Activated T-cell treated with anti-CD3 and anti-CD28 coated beads for 4 hours (primary cell): ENCODE data around the gene TCHP.
A peak's percentile ranks its signal among the peaks of the same experiment; 100 is the strongest.
"Not testable (repeated sequence)": the region's sequence is repeated elsewhere in the genome, so short reads cannot be mapped to it uniquely, and the experiment has no call there.

Experiments
- DNase-seq: peaks from one replicate; pipeline ENCODE4 v3.0.0-alpha.2; 2020

The TCHP gene

DNA sequence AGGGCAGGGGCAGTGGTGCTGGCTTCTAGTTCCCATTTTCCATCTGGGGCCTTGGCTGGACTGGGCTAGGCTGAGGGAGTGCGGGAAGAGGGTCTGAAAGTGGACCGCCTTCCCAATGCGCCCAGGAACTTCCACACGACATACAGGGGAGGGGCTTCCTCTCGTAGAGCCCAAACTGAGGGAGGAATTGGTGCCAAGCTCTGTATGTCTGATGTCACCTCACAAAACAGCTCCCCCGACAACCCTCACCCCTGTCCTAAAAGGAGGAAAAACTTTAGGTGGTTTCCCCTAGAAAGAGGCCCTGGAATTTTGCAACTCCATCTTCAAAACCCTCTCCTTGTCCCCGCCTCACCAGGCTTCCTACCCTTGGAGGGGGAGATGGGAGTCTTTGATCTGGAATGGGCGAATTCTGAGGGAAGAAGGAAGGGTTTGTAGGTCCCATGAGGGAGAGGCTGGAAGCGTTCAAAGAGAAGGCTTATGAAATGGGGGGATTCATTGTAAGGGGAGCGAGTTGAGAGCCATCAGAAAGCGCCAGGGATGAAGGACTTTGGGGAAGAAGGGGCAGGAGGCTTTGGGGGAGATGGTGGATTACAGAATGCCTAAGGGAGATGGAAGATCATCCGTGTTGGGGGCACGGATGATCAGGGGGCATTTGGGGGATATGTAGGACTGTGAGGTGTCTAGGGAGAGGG, 20.6 kb upstream of the TCHP start:
- DNase-seq: no peak

DNA sequence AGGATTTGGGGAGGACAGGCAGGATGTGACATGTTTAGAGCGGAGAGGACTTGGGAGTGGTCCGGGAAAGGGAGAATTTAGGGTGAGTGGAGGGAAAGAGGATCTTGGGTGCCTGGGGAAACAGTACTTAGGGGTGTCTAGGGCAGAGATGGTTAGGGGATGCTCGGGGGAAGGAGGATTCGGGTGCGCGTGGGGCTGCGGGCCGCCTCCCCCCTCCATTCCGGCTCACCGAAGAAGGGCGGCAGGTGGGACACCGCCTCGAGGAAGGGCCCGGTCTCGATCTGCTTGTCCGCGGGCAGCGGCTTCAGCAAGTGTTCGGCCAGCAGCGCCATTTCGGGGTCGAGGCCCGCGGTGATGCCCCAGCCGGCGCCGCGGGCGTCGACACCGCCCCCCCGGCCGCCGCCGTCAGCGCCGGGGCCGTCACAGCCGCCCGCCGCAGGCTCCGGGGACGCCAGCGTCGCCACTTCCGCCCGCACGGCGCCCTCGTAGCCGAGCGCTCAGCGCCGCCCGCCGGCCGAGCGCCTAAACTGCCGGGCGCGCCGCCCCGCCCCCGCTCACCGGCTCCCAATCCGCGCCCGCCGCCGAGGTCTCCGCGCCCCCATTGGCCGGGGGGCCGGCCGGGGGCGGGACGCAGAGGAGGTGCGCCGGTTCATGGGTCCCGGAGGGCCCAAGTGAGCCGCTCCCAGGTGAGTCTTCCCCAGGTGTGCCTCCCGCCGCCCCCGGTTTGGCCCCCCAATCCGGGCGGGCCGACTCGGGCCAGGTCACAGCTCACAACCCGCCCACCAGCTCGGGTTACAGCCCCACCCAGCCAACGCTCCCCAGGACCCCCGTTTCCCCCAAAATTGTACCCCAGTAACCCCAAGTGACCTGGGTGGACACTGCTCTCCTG, 19.8 kb upstream of the TCHP start, which contains the start of gene GLTP:
Gene GLTP (minus strand): TSS at position 499 of the 889 bp plus-strand sequence. CDS start 167 bp downstream, at position 332.
- peak; percentile 84 for DNase-seq

DNA sequence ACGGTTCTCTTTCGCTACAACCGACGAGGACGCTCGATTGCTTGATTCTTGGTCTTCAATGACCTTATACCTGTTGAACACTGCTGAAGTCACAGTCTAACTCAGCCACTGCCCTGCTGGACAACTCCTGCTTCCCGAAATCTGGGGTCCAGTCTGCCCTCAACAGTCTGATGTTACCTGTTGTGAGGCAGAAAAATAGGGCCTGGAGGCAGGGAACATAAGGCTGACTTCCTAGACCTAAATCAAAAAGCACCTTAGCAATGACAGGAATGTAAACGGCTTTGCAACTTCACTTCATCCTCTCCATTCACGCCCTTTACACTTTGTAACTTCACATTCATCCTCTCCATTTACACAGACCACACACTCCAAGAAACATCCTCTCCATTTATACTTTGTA, 19.1 kb upstream of the TCHP start:
- DNase-seq: no peak

DNA sequence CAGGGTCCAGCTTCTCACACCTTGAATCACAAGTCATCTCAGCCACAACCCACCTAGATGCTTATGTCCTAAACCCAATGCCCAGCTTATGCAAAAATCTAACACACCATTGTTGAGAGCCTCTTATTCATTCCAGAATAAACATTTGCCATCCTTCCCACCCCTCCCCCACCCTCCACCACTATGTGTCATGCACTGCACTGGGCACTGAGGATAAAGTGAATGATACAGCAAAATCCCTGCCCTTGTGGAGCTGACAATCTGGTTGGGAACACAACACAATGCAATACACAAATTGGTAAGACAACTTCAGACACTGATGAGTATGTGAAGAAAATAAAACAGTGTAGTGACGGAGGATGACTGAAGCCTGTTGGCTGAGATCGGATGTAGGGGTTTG, 18.3 kb upstream of the TCHP start:
- no peak for DNase-seq

DNA sequence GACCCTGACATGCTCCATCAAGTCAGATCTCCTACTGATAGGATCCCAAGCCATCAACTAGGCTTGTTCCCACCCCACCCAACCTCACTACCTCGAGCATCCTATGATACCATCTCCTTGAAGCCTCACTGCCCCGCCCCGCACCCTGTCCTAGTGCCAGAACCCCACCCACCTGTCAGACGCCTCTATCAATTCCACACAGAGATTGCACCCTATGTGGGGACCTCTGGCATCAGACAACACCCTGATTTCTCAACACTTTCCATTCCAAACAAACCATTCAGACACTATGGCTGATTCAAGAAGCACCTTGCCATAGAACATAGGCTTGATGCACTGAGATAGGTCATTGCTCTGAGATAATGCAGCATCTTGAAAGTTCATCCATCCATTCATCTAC, 16.6 kb upstream of the TCHP start:
- DNase-seq: no peak

DNA sequence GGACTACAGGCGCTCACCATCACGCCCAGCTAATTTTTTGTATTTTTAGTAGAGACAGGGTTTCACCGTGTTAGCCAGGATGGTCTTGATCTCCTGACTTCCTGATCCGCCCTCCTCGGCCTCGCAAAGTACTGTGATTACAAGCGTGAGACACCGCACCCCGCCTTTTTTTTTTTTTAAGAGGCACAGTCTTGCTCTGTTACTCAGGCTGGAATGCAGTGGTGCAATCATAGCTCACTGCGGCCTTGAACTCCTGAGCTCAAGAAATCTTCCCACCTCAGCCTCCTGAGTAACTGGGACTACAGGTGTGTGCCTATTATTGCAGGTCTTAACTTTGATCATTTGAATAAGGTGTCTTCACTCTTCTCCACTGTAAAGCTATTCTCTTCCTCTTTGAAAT, 14.5 kb upstream of the TCHP start:
- DNase-seq: no peak

DNA sequence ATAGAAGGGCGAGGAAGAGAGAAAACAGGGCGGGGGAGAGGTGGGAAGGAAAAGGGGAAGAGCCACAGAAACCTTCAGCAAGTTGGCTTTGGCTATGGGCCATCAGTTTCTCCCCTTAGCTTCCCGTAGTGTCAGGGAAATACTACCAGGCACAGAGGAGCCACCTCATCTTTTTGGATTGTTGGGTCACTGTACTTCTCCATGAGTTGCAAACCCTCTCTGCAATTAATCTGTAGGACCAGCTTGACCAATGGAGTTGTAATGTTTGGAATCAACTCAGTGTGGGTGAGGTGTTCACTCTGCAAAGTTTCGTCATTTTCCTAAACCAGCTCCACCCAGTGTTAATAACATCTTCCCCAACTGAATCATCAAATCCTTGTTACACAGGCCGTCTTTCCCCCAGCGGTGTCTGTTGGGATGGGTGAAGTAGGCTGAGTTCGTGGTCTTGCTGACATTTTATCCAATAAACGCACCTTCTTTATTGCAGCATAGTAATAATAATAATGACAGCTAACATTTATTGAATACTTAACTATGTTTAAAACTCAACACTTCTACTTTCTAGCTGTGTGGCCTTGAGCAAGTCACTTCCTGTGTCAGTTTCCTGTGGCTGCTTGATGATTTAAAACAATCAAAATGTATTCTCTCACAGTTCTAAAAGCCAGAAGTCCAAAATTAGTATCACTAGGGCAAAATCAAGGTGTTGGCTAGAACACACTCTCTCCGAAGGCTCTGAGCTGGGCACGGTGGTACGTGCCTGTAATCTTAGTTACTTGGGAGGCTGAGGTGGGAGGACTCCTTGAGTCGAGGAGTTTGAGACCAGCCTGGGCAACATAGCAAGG, 11.7 kb upstream of the TCHP start:
- DNase-seq: no peak

DNA sequence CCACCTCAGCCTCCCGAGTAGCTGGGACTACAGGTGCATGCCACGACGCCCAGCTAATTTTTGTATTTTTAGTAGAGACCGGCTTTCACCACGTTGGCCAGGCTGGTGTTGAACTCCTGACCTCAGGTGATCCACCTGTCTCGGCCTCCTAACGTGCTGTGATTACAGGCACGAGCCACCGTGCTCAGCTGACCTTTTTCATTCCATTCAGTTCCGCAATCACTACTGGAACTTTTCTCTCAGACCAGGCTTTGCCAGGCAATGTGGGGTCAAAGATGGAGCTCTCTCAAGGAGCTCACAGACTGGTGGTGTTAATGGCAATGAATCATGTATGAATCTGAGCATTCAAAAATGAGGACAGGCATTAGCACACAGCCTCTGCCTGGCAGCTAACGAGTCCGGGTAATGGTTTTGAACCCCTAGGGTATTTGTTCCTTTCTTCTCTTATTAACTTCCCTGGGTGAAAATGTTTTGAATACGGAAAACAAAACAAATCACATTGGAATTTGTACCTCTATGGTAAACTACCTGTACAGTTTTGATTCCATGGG, 9.4 kb upstream of the TCHP start:
- DNase-seq: no peak

DNA sequence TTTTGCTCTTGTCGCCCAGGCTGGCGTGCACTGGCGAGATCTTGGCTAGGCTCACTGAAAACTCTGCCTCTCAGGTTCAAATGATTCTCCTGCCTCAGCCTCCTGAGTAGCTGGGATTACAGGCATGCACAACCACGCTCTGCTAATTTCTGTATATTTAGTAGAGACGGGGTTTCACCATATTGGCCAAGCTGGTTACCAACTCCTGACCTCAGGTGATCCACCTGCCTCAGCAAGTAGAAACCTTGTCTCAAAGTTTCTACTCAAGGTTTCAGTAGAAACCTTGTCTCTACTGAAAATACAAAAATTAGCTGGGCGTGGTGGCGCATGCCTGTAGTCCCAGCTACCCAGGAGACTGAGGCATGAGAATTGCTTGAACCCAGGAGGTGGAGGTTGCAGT, 8.3 kb upstream of the TCHP start:
- DNase-seq: not testable (repeated sequence)

DNA sequence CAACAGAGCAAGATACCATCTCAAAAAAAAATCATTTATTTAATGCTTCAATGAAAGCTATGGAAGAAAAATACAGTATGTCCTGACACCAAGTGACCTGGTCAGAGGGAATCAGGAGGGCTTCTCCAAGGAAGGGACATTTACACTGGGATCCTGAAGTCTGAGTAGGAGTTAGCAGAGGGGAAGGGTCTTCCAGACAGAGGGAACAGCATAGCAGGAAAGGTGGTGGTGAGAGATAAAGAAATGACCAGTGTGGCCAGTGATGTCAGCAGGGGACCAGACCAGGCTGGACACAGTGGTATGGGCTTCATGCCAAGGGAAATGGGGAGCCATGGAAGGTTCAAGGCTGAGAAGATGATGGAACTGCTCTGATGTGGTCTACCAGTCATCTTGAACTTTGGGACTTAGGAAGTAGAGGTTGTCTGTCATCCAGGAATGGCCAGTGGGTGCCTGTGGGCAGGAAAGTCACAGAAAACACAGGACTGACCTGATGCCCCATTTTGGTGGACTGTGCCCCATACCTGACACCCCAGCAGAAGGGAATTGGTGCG, 7.8 kb upstream of the TCHP start:
- no peak for DNase-seq

DNA sequence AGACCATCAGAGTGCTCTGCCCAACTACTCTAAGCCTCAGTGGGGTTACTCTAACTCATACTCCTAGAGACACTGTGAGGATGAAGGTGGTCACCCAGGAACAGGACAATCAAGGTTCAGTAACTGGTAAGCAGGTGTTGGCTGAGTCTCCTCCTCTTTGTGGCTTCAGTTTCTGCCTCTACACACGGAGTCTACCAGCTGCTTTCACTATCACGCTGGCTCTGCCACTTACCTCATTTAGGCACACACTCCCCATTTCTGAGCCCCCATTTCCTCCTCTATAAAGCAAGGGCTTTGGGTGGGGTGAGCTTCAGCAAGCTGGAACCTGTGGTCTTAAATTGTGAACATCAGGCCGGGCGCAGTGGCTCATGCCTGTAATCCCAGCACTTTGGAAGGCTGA, 7.3 kb upstream of the TCHP start:
- no peak for DNase-seq

DNA sequence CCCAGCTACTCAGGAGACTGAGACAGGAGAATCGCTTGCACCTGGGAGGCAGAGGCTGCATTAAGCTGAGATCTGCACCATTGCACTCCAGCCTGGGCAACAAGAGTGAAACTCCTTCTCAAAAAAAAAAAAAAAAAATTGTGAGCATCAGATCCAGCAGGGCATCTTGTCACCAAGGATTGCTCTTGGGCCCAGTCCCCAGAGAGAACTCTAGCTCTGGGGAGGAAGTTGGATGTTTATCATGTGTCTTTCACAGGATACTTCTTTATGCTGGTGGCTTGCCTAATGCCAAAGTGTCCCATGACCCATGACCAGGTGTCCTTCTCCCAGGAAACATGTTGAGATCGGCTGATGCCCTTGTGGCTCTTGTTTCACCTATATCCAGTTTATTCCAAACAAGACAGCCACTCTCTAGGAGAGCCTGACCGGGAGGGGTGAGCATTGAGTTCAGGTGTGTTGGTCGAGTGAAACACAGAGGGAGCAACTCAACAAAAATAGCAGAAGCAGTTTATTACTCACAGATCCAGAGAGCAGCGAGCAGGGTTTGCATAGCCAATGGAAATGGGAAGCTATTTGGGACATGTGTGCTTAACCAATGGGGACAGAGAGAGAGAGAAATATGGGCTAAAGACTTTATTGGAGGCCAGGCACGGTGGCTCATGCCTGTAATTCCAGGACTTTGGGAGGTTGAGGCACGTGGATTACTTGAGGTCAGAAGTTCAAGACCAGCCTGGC, 6.6 kb upstream of the TCHP start:
- no peak for DNase-seq

DNA sequence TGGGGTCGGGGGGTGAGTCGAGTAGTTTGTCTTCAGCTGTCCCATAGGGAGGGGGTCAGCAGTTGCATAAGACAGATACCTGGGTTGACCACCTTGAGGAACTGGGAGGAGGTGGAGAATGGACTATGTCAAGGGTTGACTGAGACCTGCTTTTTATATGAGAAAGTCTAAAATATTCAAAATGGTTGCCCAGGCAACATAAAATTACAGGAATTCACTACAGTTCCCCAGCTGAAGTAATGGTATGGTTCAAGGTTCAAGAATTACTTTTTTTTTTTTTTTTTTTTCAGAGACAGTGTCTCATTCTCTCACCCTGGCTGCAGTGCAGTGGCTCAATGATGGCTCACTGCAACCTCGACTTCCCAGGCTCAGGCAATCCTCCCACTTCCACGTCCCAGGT, 5.1 kb upstream of the TCHP start:
- DNase-seq: no peak

DNA sequence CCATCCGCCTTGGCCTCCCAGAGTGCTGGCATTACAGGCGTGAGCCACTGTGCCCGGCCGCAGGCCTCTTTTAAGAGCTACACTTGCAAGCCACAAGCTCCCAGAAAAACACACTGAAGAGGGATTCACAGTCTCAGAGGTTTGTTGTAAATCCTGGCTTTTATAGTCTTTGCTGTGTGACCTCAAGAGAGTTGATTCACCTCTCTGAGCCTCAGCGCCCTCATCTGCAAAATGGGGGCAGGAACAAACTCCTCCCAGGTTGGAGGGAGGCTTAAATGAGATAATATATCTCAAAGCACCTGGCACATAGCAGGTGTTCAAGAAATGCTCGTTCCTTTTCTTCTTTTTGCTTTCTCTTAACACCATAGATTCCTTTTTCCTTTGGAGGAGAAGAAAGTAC, 3.9 kb upstream of the TCHP start:
- no peak for DNase-seq

DNA sequence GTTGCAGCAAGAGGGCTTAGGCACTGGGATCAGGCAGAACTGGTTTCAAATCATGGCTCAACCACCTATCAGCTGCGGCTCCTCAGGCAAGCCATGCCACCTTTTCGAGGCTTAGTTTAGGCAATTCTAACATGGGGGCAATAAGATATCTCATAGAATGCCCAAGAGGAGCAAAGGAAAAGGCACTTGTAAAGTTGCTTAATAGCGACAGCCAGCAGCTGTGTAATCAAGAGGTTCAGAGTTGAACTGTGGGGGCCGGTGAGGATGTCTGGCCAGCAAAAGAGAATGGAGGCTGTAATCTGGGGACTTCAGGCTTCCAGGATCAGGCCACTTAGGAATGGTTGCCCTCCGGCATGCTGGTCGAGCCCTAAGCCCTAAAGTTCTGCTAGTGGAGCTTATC, 3.0 kb upstream of the TCHP start:
- no peak for DNase-seq

DNA sequence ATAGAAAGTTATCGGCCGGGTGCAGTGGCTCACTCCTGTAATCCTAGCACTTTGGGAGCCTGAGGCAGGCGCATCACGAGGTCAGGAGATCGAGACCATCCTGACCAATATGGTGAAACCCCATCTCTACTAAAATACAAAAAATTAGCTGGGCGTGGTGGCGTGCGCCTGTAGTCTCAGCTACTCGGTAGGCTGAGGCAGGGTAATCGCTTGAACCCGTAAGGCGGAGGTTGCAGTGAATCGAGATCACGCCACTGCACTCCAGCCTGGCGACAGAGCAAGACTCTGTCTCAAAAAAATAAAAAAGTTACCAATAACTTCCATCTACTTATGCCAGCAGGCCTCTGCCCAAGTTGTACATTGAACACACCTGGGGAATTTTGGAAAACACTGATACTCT, 729 bp upstream of the TCHP start:
- not testable (repeated sequence) for DNase-seq

DNA sequence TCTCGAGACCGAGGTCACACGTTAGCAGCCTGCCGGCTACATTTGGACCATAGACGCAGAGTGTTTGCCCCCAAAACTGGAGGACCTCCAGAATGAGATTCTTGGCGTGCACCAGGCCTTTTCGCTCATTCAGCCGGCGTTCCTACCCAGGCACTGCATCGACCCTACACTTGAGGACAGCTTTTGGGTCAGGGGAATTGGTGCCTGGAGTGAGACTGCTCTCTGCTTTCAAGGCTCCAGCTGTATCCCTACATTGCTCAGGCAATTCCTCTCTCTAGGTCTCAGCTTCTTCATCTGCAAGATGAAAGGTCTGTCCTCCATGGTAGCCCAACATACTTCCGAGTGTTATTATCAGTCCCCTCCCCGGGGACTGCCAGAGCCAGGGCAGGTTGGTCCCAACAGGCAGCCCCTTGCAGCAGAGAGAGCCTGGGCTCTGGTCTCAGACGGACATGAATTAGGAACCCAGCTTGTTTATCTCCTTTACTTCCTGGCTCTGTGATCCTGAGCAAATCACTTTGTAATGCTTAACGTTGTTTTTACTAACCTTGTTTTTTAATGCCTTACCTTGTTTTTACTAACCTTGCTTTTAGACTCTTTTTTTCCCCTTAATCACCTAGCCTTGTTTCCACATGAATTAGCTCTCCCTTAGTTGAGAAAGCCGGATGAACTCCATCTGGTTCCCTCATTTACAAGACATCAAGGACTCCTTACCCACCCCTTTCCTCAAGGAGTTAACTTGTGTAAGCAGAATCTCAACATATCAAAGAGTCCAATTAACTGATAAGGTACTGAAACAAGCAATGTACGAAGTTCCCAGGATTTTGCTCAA, 892 bp downstream of the TCHP start:
- DNase-seq: no peak

DNA sequence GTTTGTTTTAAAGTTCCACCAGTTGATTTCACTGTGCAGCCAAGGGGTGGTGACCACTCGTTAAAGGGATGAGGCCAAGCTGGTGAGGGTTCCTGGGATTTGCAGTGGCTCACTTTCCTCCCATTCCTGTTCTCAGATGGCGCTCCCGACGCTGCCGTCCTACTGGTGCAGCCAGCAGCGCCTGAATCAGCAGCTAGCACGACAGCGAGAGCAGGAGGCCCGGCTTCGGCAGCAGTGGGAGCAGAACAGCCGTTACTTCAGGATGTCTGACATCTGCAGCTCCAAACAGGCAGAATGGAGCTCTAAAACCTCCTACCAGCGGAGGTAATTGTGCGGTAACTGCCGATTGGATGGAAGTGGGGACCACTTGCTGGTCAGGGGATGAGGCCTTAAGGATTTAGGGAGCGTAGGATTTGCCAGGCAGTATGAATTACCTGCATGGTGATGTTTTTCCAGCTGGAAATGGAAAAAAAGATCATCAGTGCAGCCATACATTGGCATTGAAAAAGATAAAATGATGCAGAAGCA, 2.9 kb downstream of the TCHP start:
- DNase-seq: no peak

DNA sequence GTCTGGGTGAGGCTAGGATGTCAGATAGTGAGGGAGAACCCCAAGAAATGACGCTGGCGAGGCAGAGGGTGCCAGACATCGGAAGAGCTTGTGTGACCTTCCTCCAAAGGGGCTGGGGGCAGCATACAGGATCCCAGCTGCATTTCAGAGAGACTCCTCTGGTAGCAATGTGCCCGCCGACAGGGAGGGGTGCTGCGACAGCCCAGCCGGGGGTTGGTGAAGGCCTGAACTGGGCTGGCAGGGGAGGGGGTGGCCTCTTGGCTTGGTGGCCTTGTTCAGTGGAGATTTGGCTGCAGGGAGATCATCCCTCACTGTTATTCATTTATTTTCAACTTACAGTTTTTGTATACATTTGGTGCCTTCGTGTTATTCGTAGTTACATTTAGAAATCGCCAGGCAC, 5.2 kb downstream of the TCHP start:
- no peak for DNase-seq

DNA sequence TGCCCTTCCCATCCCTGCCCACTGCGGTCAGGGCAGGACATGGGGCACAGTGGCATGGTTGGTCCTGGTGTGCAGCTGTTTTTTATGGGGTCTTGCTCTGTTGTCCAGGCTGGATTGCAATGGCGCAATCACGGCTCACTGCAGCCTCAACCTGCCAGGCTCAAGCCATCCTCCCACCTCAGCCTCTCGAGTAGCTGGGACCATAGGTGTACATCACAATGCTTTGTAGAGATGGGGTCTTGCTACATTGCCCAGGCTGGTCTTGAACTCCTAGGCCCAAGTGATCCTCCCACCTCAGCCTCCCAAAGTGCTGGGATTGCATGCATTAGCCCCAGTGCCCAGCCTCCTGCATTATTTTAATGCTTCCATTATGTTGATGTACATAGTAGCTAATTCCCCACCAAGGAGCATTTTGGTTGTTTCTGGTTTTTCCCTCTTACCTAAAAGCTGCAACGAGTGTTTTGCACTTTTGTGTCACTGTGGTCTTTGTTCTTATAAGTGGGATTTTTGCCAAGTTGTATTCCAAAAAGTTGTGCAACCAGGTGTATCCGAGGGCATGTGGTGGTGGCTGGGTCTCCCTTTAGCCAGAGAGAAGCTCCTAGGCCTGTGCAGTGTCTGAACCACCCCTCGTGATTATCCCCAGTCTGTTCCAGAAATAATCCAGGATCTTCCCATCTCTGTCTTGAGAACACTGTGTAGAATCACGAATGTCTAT, 10.3 kb downstream of the TCHP start:
- no peak for DNase-seq
